ENCODE data around the gene FADS2. TPM values are rescaled to one million over a fixed set of nuclear protein-coding genes. Genes with fewer than 3 reads are reported as not detected.

FADS2 gene
- polyA plus RNA-seq, 2 of the 4 experiments (the other 2 are of a cell fraction), result 215 to 391 TPM

DNA sequence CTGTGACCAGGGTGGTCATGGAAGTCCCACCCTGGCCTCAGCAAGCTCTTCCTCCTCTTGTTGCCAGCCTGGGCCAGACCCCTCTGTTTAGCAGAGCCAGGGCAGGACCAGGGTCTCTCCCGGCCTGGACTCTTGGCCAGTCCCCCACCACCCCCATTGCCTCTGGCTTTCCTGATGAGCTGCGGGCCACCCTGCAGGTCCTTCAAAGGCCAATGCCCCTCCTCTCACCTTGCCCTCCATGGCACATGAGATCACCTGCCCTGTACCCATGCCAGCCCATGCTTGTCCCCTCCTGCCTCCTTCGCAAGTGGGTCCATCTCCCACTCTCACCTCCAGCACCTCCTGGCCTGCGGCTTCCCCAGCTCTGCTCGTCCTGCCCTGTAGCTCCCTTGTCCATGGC, 10.4 kb downstream of the FADS2 start:
- Histone ChIP-seq H3K4me1 (peaks cover 27% of the 10 kb centered on the region), H3K9me3 (no peaks in the 10 kb centered on the region), H3K4me2 (no peak overlapping the region), H3K27ac (no peak overlapping the region), H3K4me3 (no peak overlapping the region)
- ATAC-seq (no peak), FAIRE-seq (no peak), DNase-seq (ENCODE audit: low read depth in 1 of 2, low spot score in 1 of 2) (no peak)
- no peak for TF ChIP-seq RAD21 (conservative IDR thresholded peaks at IDR 0.05 in 1 of 2, IDR thresholded peaks at IDR 0.05 in 1 of 2)
- TF ChIP-seq EP300 (IDR thresholded peaks at IDR 0.05), result no peak
- no peak for TF ChIP-seq NR3C1 (IDR thresholded peaks at IDR 0.05)
- TF ChIP-seq TP53 (CRISPR knock-in tag; IDR thresholded peaks at IDR 0.05), result no peak
- TF ChIP-seq ZFP36 (IDR thresholded peaks at IDR 0.05; ENCODE audit: borderline replicate concordance, partially characterized antibody), result no peak
- TF ChIP-seq, protein P1, sequence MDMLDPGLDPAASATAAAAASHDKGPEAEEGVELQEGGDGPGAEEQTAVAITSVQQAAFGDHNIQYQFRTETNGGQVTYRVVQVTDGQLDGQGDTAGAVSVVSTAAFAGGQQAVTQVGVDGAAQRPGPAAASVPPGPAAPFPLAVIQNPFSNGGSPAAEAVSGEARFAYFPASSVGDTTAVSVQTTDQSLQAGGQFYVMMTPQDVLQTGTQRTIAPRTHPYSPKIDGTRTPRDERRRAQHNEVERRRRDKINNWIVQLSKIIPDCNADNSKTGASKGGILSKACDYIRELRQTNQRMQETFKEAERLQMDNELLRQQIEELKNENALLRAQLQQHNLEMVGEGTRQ (IDR thresholded peaks at IDR 0.05), result no peak
- no peak for TF ChIP-seq ZNF302 (CRISPR knock-in tag; IDR thresholded peaks at IDR 0.05)
- no peak for TF ChIP-seq RNF2 (IDR thresholded peaks at IDR 0.05; ENCODE audit: borderline replicate concordance, low read depth)
- no peak for TF ChIP-seq CBX2 (IDR thresholded peaks at IDR 0.05; ENCODE audit: borderline replicate concordance, low read depth)
- TF ChIP-seq RARB (CRISPR knock-in tag; IDR thresholded peaks at IDR 0.05), result no peak
- WGBS (ENCODE audit: missing lambda C conversion rate), result 85% methylated on average over 4 of the region's 5 CpGs
- ChIA-PET POLR2A (interaction anchor here (0.9 kb wide), 1 partner anchor 274 kb away, joined by 4 read pairs; no protein-coding TSS in a partner anchor), CTCF (interaction anchor here (1.1 to 3.2 kb wide), 2 partner anchors 10 to 43 kb away, joined by 4 to 13 read pairs; partner anchors contain the start of gene FADS2)

DNA sequence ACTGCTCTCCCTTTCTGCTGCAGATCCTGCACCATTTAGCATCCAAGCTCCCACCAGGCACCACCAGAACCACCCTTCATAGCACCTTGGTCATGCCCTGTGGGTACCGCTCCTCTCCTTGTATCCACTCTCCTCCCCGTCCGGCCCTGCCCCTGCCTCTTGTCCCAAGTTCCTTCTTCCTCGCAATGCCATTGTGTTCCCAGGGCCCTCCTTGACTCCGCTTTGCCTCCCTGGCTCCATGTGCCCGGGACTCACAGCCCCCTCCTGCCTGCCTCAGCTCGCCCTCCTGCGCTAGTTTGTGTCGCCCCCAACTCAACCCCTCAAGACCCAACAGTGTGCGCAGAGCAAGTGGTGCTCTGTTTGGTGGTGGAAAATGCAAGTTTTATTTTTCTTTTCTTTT, 10.8 kb downstream of the FADS2 start:
- no peak overlapping the region for H3K27ac ChIP-seq
- WGBS (ENCODE audit: missing lambda C conversion rate), result 97% methylated on average over 10 of the region's 10 CpGs
- H3K4me3 ChIP-seq, result no peak overlapping the region
- no peaks in the 10 kb centered on the region for H3K9me3 ChIP-seq
- FAIRE-seq, result no peak
- TF ChIP-seq BHLHE40 (IDR thresholded peaks at IDR 0.05; ENCODE audit: low read depth, low read length), result no peak
- H3K4me1 ChIP-seq, result peaks cover 23% of the 10 kb centered on the region
- no peak for ATAC-seq
- ChIA-PET CTCF (interaction anchor here (1.1 to 3.2 kb wide), 2 partner anchors 10 to 42 kb away, joined by 4 to 13 read pairs; partner anchors contain the start of gene FADS2), POLR2A (interaction anchor here (0.9 kb wide), 1 partner anchor 273 kb away, joined by 4 read pairs; no protein-coding TSS in a partner anchor)
- no peak for DNase-seq (ENCODE audit: low read depth in 1 of 2, low spot score in 1 of 2)
- H3K4me2 ChIP-seq, result no peak overlapping the region

GRCh38 chr11:61839742-61840141, 11.6 kb downstream of the FADS2 start:
- ChIA-PET CTCF (interaction anchor here (1.2 kb wide), 1 partner anchor 268 kb away, joined by 6 read pairs; no protein-coding TSS in a partner anchor), POLR2A (no interaction called here)
- FAIRE-seq, result no peak
- Histone ChIP-seq H3K27ac (no peak overlapping the region), H3K4me1 (peaks cover 15% of the 10 kb centered on the region), H3K4me3 (no peak overlapping the region), H3K4me2 (no peak overlapping the region), H3K9me3 (no peaks in the 10 kb centered on the region)
- ATAC-seq, result no peak
- WGBS (ENCODE audit: missing lambda C conversion rate), result 95% methylated on average over 2 of the region's 2 CpGs
- TF ChIP-seq HOXA7 (CRISPR knock-in tag; IDR thresholded peaks at IDR 0.05) (no peak), NR3C1 (IDR thresholded peaks at IDR 0.05) (no peak), HEYL (CRISPR knock-in tag; IDR thresholded peaks at IDR 0.05) (no peak), CBX8 (IDR thresholded peaks at IDR 0.05) (no peak), ZNF302 (CRISPR knock-in tag; IDR thresholded peaks at IDR 0.05) (no peak)
- no peak for DNase-seq (ENCODE audit: low read depth in 1 of 2, low spot score in 1 of 2)

DNA sequence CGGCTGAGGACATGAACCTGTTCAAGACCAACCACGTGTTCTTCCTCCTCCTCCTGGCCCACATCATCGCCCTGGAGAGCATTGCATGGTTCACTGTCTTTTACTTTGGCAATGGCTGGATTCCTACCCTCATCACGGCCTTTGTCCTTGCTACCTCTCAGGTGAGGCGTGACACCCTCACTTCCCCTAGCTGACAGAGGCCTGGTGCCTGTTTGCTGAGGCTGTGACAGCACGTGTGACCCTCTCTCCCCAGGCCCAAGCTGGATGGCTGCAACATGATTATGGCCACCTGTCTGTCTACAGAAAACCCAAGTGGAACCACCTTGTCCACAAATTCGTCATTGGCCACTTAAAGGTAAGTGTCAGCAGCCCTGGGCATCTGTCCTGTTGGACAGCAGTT, 12.3 kb downstream of the FADS2 start:
- H3K9me3 ChIP-seq, result no peaks in the 10 kb centered on the region
- H3K27ac ChIP-seq, result no peak overlapping the region
- no peak overlapping the region for H3K4me2 ChIP-seq
- DNase-seq (ENCODE audit: low read depth in 1 of 2, low spot score in 1 of 2) (no peak), ATAC-seq (no peak), FAIRE-seq (no peak)
- CTCF ChIA-PET, result interaction anchor here (1.1 to 2.7 kb wide), 5 partner anchors 12 to 268 kb away, joined by 4 to 12 read pairs (median 6); partner anchors contain the start of gene FADS2
- peaks cover 8% of the 10 kb centered on the region for H3K4me1 ChIP-seq
- WGBS (ENCODE audit: missing lambda C conversion rate), result 93% methylated on average over 7 of the region's 7 CpGs
- no peak for TF ChIP-seq HMGXB4 (CRISPR knock-in tag; IDR thresholded peaks at IDR 0.05; ENCODE audit: borderline replicate concordance)
- TF ChIP-seq BHLHE40 (IDR thresholded peaks at IDR 0.05; ENCODE audit: low read depth, low read length), result no peak
- no peak for TF ChIP-seq HDAC2 (IDR thresholded peaks at IDR 0.05)
- no peak for TF ChIP-seq ZSCAN20 (CRISPR knock-in tag; IDR thresholded peaks at IDR 0.05)
- no peak for TF ChIP-seq EHMT2 (IDR thresholded peaks at IDR 0.05; ENCODE audit: low read depth)
- no peak for TF ChIP-seq SMC3 (IDR thresholded peaks at IDR 0.05)
- POLR2A ChIA-PET, result no interaction called here
- H3K4me3 ChIP-seq, result no peak overlapping the region

Data from A549 (cell line).